GM12878 (cell line): Measurements from ENCODE around the gene C4B. TPM values are rescaled to one million over a fixed set of nuclear protein-coding genes. Genes with fewer than 3 reads are reported as not detected.

Experiments
- MTA3 ChIP-seq: IDR thresholded peaks from 2 replicates; pipeline ENCODE4 v1.6.1; 2012; ENCODE audit warnings: low read length, inconsistent platforms, borderline replicate concordance
- NFXL1 ChIP-seq: fragments of 450-650 bp; IDR thresholded peaks from 2 replicates; pipeline ENCODE4 v1.6.1; 2017; ENCODE audit warnings: antibody characterized with exemption, mild to moderate bottlenecking, borderline replicate concordance
- TAF1 ChIP-seq: IDR thresholded peaks from 2 replicates; pipeline ENCODE4 v1.6.1; 2011; ENCODE audit warnings: mild to moderate bottlenecking, low read depth, low read length, borderline replicate concordance
- YY1 ChIP-seq: IDR thresholded peaks from 2 replicates; pipeline ENCODE4 v1.6.1; 2011; ENCODE audit warnings: low read depth, mild to moderate bottlenecking, low read length
- ZBED1 ChIP-seq: IDR thresholded peaks from 2 replicates; pipeline ENCODE4 v1.6.1; 2016; ENCODE audit warnings: borderline replicate concordance
- ZNF24 ChIP-seq: fragments of 450-650 bp; IDR thresholded peaks from 2 replicates; pipeline ENCODE4 v1.6.1; 2017; ENCODE audit warnings: antibody characterized with exemption, mild to moderate bottlenecking
- polyA plus RNA-seq, 11 experiments: library from polyadenylated mRNA; depleted of rRNA in 4 of 11; unstranded in 6 of 11; stranded (reverse) in 5 of 11; fragments of >200 nt; fragmentation: Nextera tagmentation in 4 of 11; fragmentation: Illumina TruSeq in 1 of 11; extraction: Ambion mirVana in 4 of 11; extraction: Trizol in 1 of 11; gene quantifications; 1 replicate in 1 of 11; 2 replicates in 10 of 11; pipeline versions ENCODE4 v1.2.1 to v1.2.3, GENCODE V29; 2011 to 2016; ENCODE audit warnings: inconsistent platforms in 2 of 11, missing spikeins in 2 of 11, low read depth in 1 of 11
- total RNA-seq, 4 experiments: library from RNA; depleted of rRNA in 3 of 4; stranded (reverse); fragments of >200 nt in 3 of 4; fragmentation: Illumina TruSeq in 1 of 4; extraction: Trizol in 1 of 4; gene quantifications; 2 replicates each; pipeline versions ENCODE4 v1.2.1 to v1.2.3, GENCODE V29; 2013 to 2021
- TF ChIP-seq, protein P1 (sequence below): fragments of 450-650 bp; conservative IDR thresholded peaks from 2 replicates; pipeline ENCODE4 v1.6.1; 2017; ENCODE audit warnings: mild to moderate bottlenecking, moderate library complexity
- TF ChIP-seq, protein P2 (sequence below): fragments of 150-350 bp; IDR thresholded peaks from 2 replicates; pipeline ENCODE4 v1.6.1; 2016; ENCODE audit warnings: low read depth, low read length
- TF ChIP-seq, protein P3 (sequence below): IDR thresholded peaks from 2 replicates; pipeline ENCODE4 v1.6.1; 2012; ENCODE audit warnings: low read length, inconsistent platforms
- TF ChIP-seq, protein P4 (sequence below): fragments of 450-650 bp; IDR thresholded peaks from 2 replicates; pipeline ENCODE4 v1.6.1; 2017; ENCODE audit warnings: mild to moderate bottlenecking, moderate library complexity
- TF ChIP-seq, protein P5 (sequence below): fragments of 450-650 bp; formaldehyde crosslinking; IDR thresholded peaks from 2 replicates; pipeline ENCODE4 v1.5.0; 2022; ENCODE audit warnings: mild to moderate bottlenecking, missing genetic modification characterization
- TF ChIP-seq, protein P6 (sequence below): fragments of 450-650 bp; IDR thresholded peaks from 2 replicates; pipeline ENCODE4 v1.6.1; 2014; ENCODE audit warnings: mild to moderate bottlenecking

C4B gene
- total and polyA plus RNA-seq, 10 of the 15 experiments (the other 5 are each of a cell fraction or from before 2014, with no cell fraction given): 0.13 to 5.6 (median 1.7) TPM; not detected in 1

DNA sequence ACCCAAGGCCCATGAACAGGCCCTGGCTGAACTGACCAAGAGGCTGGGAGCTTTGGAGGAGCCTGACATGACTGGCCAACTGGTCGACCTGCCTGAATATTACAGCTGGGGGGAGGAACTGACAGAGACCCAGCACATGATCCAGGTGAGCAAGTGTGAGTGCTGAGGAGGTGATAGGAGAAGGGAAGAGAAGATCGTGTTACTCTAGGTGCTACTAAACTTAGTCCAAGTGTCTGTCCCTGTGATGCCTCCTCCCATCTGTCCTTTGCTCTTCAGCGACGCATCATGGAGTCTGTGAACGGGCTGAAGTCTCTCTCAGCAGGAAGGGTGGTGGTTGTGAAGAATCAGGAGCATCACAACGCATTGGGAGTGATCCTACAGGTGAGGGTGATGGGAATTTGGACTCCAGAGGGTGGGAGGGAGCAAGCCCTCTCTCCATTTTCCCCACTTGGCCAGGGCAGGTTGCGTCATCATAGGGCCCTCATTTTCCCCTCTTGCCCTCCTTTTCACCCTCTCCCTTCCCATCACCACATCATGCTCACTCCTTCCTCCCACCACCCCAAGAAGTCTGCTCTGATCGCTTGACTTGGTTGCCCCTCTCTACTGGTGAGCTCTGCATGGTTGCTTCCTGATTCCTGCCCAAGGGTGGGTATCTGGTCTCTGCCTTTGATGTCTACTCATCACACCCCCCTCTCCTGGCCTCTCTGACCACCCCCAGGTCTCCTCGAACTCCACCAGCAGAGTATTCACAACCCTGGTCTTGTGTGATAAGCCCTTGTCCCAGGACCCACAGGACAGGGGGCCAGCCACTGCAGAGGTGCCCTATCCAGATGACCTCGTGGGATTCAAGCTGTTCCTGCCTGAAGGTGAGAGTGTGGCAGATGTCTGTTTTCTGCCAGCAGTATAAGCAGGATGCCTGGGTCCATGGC is 47.3 kb upstream of the C4B start (continued):
- TF ChIP-seq, protein P1, sequence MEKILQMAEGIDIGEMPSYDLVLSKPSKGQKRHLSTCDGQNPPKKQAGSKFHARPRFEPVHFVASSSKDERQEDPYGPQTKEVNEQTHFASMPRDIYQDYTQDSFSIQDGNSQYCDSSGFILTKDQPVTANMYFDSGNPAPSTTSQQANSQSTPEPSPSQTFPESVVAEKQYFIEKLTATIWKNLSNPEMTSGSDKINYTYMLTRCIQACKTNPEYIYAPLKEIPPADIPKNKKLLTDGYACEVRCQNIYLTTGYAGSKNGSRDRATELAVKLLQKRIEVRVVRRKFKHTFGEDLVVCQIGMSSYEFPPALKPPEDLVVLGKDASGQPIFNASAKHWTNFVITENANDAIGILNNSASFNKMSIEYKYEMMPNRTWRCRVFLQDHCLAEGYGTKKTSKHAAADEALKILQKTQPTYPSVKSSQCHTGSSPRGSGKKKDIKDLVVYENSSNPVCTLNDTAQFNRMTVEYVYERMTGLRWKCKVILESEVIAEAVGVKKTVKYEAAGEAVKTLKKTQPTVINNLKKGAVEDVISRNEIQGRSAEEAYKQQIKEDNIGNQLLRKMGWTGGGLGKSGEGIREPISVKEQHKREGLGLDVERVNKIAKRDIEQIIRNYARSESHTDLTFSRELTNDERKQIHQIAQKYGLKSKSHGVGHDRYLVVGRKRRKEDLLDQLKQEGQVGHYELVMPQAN: no peak
- TF ChIP-seq, protein P2, sequence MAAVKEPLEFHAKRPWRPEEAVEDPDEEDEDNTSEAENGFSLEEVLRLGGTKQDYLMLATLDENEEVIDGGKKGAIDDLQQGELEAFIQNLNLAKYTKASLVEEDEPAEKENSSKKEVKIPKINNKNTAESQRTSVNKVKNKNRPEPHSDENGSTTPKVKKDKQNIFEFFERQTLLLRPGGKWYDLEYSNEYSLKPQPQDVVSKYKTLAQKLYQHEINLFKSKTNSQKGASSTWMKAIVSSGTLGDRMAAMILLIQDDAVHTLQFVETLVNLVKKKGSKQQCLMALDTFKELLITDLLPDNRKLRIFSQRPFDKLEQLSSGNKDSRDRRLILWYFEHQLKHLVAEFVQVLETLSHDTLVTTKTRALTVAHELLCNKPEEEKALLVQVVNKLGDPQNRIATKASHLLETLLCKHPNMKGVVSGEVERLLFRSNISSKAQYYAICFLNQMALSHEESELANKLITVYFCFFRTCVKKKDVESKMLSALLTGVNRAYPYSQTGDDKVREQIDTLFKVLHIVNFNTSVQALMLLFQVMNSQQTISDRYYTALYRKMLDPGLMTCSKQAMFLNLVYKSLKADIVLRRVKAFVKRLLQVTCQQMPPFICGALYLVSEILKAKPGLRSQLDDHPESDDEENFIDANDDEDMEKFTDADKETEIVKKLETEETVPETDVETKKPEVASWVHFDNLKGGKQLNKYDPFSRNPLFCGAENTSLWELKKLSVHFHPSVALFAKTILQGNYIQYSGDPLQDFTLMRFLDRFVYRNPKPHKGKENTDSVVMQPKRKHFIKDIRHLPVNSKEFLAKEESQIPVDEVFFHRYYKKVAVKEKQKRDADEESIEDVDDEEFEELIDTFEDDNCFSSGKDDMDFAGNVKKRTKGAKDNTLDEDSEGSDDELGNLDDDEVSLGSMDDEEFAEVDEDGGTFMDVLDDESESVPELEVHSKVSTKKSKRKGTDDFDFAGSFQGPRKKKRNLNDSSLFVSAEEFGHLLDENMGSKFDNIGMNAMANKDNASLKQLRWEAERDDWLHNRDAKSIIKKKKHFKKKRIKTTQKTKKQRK: no peak
- TF ChIP-seq, protein P3, sequence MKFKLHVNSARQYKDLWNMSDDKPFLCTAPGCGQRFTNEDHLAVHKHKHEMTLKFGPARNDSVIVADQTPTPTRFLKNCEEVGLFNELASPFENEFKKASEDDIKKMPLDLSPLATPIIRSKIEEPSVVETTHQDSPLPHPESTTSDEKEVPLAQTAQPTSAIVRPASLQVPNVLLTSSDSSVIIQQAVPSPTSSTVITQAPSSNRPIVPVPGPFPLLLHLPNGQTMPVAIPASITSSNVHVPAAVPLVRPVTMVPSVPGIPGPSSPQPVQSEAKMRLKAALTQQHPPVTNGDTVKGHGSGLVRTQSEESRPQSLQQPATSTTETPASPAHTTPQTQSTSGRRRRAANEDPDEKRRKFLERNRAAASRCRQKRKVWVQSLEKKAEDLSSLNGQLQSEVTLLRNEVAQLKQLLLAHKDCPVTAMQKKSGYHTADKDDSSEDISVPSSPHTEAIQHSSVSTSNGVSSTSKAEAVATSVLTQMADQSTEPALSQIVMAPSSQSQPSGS: no peak
- TF ChIP-seq YY1 (no peak), ZNF24 (no peak), MTA3 (no peak), NFXL1 (no peak), ZBED1 (no peak), TAF1 (no peak)
- TF ChIP-seq, protein P4, sequence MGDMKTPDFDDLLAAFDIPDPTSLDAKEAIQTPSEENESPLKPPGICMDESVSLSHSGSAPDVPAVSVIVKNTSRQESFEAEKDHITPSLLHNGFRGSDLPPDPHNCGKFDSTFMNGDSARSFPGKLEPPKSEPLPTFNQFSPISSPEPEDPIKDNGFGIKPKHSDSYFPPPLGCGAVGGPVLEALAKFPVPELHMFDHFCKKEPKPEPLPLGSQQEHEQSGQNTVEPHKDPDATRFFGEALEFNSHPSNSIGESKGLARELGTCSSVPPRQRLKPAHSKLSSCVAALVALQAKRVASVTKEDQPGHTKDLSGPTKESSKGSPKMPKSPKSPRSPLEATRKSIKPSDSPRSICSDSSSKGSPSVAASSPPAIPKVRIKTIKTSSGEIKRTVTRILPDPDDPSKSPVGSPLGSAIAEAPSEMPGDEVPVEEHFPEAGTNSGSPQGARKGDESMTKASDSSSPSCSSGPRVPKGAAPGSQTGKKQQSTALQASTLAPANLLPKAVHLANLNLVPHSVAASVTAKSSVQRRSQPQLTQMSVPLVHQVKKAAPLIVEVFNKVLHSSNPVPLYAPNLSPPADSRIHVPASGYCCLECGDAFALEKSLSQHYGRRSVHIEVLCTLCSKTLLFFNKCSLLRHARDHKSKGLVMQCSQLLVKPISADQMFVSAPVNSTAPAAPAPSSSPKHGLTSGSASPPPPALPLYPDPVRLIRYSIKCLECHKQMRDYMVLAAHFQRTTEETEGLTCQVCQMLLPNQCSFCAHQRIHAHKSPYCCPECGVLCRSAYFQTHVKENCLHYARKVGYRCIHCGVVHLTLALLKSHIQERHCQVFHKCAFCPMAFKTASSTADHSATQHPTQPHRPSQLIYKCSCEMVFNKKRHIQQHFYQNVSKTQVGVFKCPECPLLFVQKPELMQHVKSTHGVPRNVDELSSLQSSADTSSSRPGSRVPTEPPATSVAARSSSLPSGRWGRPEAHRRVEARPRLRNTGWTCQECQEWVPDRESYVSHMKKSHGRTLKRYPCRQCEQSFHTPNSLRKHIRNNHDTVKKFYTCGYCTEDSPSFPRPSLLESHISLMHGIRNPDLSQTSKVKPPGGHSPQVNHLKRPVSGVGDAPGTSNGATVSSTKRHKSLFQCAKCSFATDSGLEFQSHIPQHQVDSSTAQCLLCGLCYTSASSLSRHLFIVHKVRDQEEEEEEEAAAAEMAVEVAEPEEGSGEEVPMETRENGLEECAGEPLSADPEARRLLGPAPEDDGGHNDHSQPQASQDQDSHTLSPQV: no peak
- TF ChIP-seq, protein P5, sequence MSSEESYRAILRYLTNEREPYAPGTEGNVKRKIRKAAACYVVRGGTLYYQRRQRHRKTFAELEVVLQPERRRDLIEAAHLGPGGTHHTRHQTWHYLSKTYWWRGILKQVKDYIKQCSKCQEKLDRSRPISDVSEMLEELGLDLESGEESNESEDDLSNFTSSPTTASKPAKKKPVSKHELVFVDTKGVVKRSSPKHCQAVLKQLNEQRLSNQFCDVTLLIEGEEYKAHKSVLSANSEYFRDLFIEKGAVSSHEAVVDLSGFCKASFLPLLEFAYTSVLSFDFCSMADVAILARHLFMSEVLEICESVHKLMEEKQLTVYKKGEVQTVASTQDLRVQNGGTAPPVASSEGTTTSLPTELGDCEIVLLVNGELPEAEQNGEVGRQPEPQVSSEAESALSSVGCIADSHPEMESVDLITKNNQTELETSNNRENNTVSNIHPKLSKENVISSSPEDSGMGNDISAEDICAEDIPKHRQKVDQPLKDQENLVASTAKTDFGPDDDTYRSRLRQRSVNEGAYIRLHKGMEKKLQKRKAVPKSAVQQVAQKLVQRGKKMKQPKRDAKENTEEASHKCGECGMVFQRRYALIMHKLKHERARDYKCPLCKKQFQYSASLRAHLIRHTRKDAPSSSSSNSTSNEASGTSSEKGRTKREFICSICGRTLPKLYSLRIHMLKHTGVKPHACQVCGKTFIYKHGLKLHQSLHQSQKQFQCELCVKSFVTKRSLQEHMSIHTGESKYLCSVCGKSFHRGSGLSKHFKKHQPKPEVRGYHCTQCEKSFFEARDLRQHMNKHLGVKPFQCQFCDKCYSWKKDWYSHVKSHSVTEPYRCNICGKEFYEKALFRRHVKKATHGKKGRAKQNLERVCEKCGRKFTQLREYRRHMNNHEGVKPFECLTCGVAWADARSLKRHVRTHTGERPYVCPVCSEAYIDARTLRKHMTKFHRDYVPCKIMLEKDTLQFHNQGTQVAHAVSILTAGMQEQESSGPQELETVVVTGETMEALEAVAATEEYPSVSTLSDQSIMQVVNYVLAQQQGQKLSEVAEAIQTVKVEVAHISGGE: no peak
- TF ChIP-seq, protein P6, sequence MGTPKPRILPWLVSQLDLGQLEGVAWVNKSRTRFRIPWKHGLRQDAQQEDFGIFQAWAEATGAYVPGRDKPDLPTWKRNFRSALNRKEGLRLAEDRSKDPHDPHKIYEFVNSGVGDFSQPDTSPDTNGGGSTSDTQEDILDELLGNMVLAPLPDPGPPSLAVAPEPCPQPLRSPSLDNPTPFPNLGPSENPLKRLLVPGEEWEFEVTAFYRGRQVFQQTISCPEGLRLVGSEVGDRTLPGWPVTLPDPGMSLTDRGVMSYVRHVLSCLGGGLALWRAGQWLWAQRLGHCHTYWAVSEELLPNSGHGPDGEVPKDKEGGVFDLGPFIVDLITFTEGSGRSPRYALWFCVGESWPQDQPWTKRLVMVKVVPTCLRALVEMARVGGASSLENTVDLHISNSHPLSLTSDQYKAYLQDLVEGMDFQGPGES: no peak
